ENCODE measurements around the gene CNTFR.

- TF ChIP-seq CTCF (IDR thresholded peaks at IDR 0.05; ENCODE audit: poor library complexity) (no peak), EZH2 (IDR thresholded peaks at IDR 0.05; ENCODE audit: borderline replicate concordance) (no peak)
Measured at GRCh38 chr9:34627716-34628655, 38.5 kb upstream of the CNTFR start.
